ENCODE results near the gene OR1J1.

The OR1J1 gene

DNA sequence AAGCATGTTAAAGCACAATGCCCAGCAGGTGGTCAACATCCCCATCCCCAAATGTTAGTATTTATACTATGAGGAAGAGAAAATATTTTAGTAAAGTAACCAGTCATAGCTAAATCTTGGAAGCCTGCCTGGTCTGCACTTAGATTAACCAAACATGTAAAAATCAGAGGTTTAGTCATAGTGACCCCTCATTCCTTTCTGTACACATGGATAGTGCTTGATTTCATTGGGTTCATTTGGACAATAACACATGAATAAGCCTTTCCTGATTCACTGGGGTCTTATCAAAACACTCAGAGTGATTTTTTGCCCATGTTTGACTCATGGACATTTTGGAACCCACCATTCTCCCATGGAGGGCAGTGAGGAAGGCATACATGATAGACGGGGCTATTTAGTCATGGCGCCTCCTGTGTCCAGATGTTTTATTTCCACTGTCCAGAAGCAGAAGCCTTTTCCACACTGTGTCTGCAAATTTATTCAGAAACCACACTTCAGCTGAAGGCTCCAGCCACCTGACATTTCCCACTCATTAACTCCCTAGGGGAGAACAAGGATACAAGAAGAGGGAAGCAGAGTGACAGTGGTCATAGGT is 32.5 kb downstream of the OR1J1 start:
- DNase-seq (ENCODE audit: low spot score), result no peak

DNA sequence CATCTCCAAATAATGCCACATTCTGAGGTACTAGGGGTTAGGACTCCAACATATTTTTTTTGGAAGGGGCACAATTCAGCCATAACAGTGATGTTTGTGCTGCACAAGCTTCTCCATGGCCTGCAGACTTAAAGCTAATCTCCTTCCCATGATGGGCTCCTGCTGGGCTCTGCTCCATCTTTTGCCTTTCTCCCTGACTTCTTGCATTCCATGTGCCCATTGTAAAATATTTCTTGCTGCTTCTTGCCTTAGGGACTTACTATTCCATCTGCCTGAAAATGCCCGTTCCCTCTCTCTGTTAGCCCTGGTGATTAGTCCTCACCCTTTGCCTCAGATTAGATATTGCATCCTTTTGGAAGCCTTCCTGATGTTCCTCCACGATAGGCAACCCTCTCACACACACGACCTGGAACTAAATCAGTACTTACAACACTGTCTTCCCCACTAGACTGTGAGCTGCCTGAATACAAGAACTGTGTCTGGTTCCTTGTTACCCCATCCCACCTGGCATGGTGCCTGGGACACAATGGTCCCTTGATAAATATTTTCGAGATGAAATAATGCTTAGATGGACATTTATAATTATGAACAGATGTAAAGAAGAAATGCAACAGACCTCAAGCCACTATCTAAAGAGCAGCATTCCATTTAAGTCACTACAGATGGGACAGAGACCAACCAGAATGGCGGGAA is 33.5 kb downstream of the OR1J1 start:
- DNase-seq (ENCODE audit: low spot score), result no peak

- DNase-seq (ENCODE audit: low spot score), result no peak
Observed at GRCh38 chr9:122442568-122442967, 35.2 kb downstream of the OR1J1 start.

Data from iPS-NIHi11 (cell line).